H9 (cell line): Measurements from ENCODE around the gene EBLN2. TPM values are rescaled to one million over a fixed set of nuclear protein-coding genes. Genes with fewer than 3 reads are reported as not detected.

ENCODE experiments used
- DNase-seq: peaks from one replicate; pipeline ENCODE4 v3.0.0-alpha.2; 2017
- H2AFZ ChIP-seq: one replicate; pipeline ENCODE4 v1.6.1; 2013; ENCODE audit warnings: mild to moderate bottlenecking, low read length, control low read depth, moderate library complexity
- H2AK5ac ChIP-seq: 2 replicates; pipeline ENCODE4 v1.6.1; 2013; ENCODE audit warnings: low read length, control low read depth, mixed read lengths; ENCODE audit not compliant: insufficient read length
- H2BK120ac ChIP-seq: one replicate; pipeline ENCODE4 v1.6.1; 2013; ENCODE audit warnings: low read depth, mild to moderate bottlenecking, low read length, control low read depth, inconsistent platforms; ENCODE audit not compliant: poor library complexity, severe bottlenecking
- H2BK12ac ChIP-seq: 2 replicates; pipeline ENCODE4 v1.6.1; 2013; ENCODE audit warnings: low read length, control low read depth, mixed read lengths, low read depth; ENCODE audit not compliant: insufficient read length
- H2BK15ac ChIP-seq: 2 replicates; pipeline ENCODE4 v1.6.1; 2013; ENCODE audit warnings: low read depth, low read length, control low read depth
- H2BK20ac ChIP-seq: one replicate; pipeline ENCODE4 v1.6.1; 2013; ENCODE audit warnings: low read depth, mild to moderate bottlenecking, low read length, control low read depth, inconsistent platforms; ENCODE audit not compliant: poor library complexity, severe bottlenecking
- H2BK5ac ChIP-seq: 2 replicates; pipeline ENCODE4 v1.6.1; 2013; ENCODE audit warnings: low read length, control low read depth, mixed read lengths; ENCODE audit not compliant: insufficient read length
- H3K14ac ChIP-seq: 2 replicates; pipeline ENCODE4 v1.6.1; 2013; ENCODE audit warnings: low read length, control low read depth; ENCODE audit not compliant: insufficient read depth
- H3K18ac ChIP-seq: 2 replicates; pipeline ENCODE4 v1.6.1; 2013; ENCODE audit warnings: low read depth, mild to moderate bottlenecking, mixed read lengths, low read length, control low read depth; ENCODE audit not compliant: insufficient read length
- H3K23ac ChIP-seq: 2 replicates; pipeline ENCODE4 v1.6.1; 2013; ENCODE audit warnings: low read length, control low read depth, mixed read lengths, low read depth; ENCODE audit not compliant: insufficient read length
- H3K23me2 ChIP-seq: 2 replicates; pipeline ENCODE4 v1.6.1; 2013; ENCODE audit warnings: low read depth, mild to moderate bottlenecking, mixed read lengths, low read length, control low read depth; ENCODE audit not compliant: insufficient read length, poor library complexity, severe bottlenecking
- H3K27ac ChIP-seq: 2 replicates; pipeline ENCODE4 v1.5.1; 2013; ENCODE audit warnings: low read length, control low read depth, mixed read lengths, low read depth; ENCODE audit not compliant: insufficient read length
- H3K27me3 ChIP-seq: 2 replicates; pipeline ENCODE4 v1.6.1; 2013; ENCODE audit warnings: low read length, control low read depth, inconsistent platforms; ENCODE audit not compliant: insufficient read depth
- H3K4ac ChIP-seq: 2 replicates; pipeline ENCODE4 v1.6.1; 2013; ENCODE audit warnings: low read depth, mild to moderate bottlenecking, control low read depth, inconsistent platforms, low read length, moderate library complexity
- H3K4me1 ChIP-seq: 2 replicates; pipeline ENCODE4 v1.6.1; 2013; ENCODE audit warnings: low read length, control low read depth, inconsistent platforms; ENCODE audit not compliant: insufficient read depth
- H3K4me2 ChIP-seq: 2 replicates; pipeline ENCODE4 v1.6.1; 2013; ENCODE audit warnings: low read length, control low read depth, mixed read lengths; ENCODE audit not compliant: insufficient read length, insufficient read depth
- H3K56ac ChIP-seq: 2 replicates; pipeline ENCODE4 v1.6.1; 2013; ENCODE audit warnings: low read depth, mild to moderate bottlenecking, mixed read lengths, low read length, control low read depth; ENCODE audit not compliant: insufficient read length
- H3K79me1 ChIP-seq: 2 replicates; pipeline ENCODE4 v1.6.1; 2013; ENCODE audit warnings: low read depth, mild to moderate bottlenecking, moderate library complexity, low read length, control low read depth, inconsistent platforms; ENCODE audit not compliant: insufficient read depth, poor library complexity, severe bottlenecking
- H3K79me2 ChIP-seq: 2 replicates; pipeline ENCODE4 v1.6.1; 2013; ENCODE audit warnings: low read length, control low read depth, inconsistent platforms; ENCODE audit not compliant: insufficient read depth
- H3K9ac ChIP-seq: 2 replicates; pipeline ENCODE4 v1.6.1; 2013; ENCODE audit warnings: low read length, control low read depth, mixed read lengths; ENCODE audit not compliant: insufficient read length; ENCODE audit errors: extremely low read depth
- H3K9me3 ChIP-seq: one replicate; pipeline ENCODE4 v1.6.1; 2013; ENCODE audit warnings: low read depth, low read length, inconsistent platforms; ENCODE audit not compliant: control insufficient read depth
- H3T11ph ChIP-seq: one replicate; pipeline ENCODE4 v1.6.1; 2013; ENCODE audit warnings: mild to moderate bottlenecking, low read length, control low read depth, inconsistent platforms
- H4K20me1 ChIP-seq: one replicate; pipeline ENCODE4 v1.6.1; 2013; ENCODE audit not compliant: control insufficient read depth, insufficient read length, insufficient read depth
- H4K5ac ChIP-seq: 2 replicates; pipeline ENCODE4 v1.6.1; 2013; ENCODE audit warnings: low read depth, mild to moderate bottlenecking, mixed read lengths, low read length, control low read depth; ENCODE audit not compliant: insufficient read length
- H4K8ac ChIP-seq: replicated peaks from 2 replicates; pipeline ENCODE4 v1.6.1; 2013; ENCODE audit warnings: low read length, control low read depth, mixed read lengths, low read depth; ENCODE audit not compliant: insufficient read length
- H4K91ac ChIP-seq: 2 replicates; pipeline ENCODE4 v1.6.1; 2013; ENCODE audit warnings: low read depth, mild to moderate bottlenecking, moderate library complexity, mixed read lengths, low read length, control low read depth; ENCODE audit not compliant: insufficient read length
- H3K27ac Mint-ChIP-seq, 3 experiments: 2 replicates in 2 of 3; 3 replicates in 1 of 3; pipeline ENCODE4 v1.8.0; 2020 to 2021; ENCODE audit warnings: mixed read lengths in 3 of 3, mild to moderate bottlenecking in 1 of 3, moderate library complexity in 1 of 3
- H3K27me3 Mint-ChIP-seq: 2 replicates; pipeline ENCODE4 v1.8.0; 2021; ENCODE audit warnings: low read depth, mild to moderate bottlenecking, moderate library complexity, mixed read lengths
- H3K36me3 Mint-ChIP-seq, 3 experiments: 2 replicates in 2 of 3; 3 replicates in 1 of 3; pipeline ENCODE4 v1.8.0; 2020 to 2021; ENCODE audit warnings: low read depth in 3 of 3, mixed read lengths in 3 of 3; ENCODE audit not compliant: insufficient read depth in 1 of 3
- H3K4me1 Mint-ChIP-seq, 2 experiments: 2 replicates each; pipeline ENCODE4 v1.8.0; 2020; ENCODE audit warnings: mixed read lengths in 2 of 2
- H3K4me3 Mint-ChIP-seq, 2 experiments: 2 replicates in 1 of 2; 3 replicates in 1 of 2; pipeline ENCODE4 v1.8.0; 2020 to 2021; ENCODE audit warnings: mild to moderate bottlenecking in 2 of 2, mixed read lengths in 2 of 2, moderate library complexity in 1 of 2
- H3K9me3 Mint-ChIP-seq, 2 experiments: 2 replicates in 1 of 2; 3 replicates in 1 of 2; pipeline ENCODE4 v1.8.0; 2020; ENCODE audit warnings: mild to moderate bottlenecking in 2 of 2, mixed read lengths in 2 of 2, moderate library complexity in 1 of 2
- CTCF ChIP-seq: fragments of 200-600 bp; sonication (generic); conservative IDR thresholded peaks from 3 replicates; pipeline ENCODE4 v1.8.0; 2021; ENCODE audit warnings: antibody characterized with exemption, mild to moderate bottlenecking
- WGBS: extraction: QIAGEN DNeasy Blood & Tissue Kit; methylation state at CpG from one replicate; pipeline ENCODE4 v1.1.7; 2013; ENCODE audit warnings: missing lambda C conversion rate, low lambda C conversion rate, mixed read lengths; ENCODE audit not compliant: insufficient read length; ENCODE audit errors: extremely low coverage; 5-methylcytosine and 5-hydroxymethylcytosine counted together
- total RNA-seq: library from RNA; stranded (reverse); gene quantifications from 2 replicates; pipeline ENCODE4 v1.2.1, GENCODE V29; 2021

EBLN2 gene
- total RNA-seq, 1 experiment from 2014 or later, result 6.1 TPM

- Mint-ChIP-seq H3K9me3 (no peaks in the 10 kb centered on the region), H3K4me3 (no peak overlapping the region), H3K4me1 (peaks cover 23 to 31% of the 10 kb centered on the region in 2 experiments), H3K36me3 (peaks cover 8 to 36% (median 25%) of the 10 kb centered on the region in 3 experiments; a peak in 6 of 7 replicates), H3K27ac (no peak overlapping the region), H3K27me3 (no peaks in the 10 kb centered on the region)
- Histone ChIP-seq H3K18ac (no peak overlapping the region), H3K9ac (no peak overlapping the region), H3K79me1 (no peaks in the 10 kb centered on the region), H2AFZ (no peak overlapping the region), H2BK12ac (no peak overlapping the region), H3K27ac (no peak overlapping the region), H4K91ac (no peak overlapping the region), H2BK120ac (no peak overlapping the region), H3K9me3 (no peaks in the 10 kb centered on the region), H3K4me2 (no peak overlapping the region), H3K4ac (no peak overlapping the region), H4K20me1 (no peaks in the 10 kb centered on the region), H2BK15ac (no peak overlapping the region), H3K23me2 (no peaks in the 10 kb centered on the region), H4K8ac (no peak overlapping the region), H2BK5ac (no peak overlapping the region), H3T11ph (no peak overlapping the region), H3K14ac (no peak overlapping the region), H3K79me2 (no peaks in the 10 kb centered on the region), H3K23ac (no peak overlapping the region), H2BK20ac (no peak overlapping the region), H3K4me1 (peaks cover 6% of the 10 kb centered on the region; the same call in 1 of the 2 replicates), H3K27me3 (no peaks in the 10 kb centered on the region), H4K5ac (no peak overlapping the region), H2AK5ac (no peak overlapping the region), H3K56ac (no peak overlapping the region)
- no CpG with 5 or more reads among the region's 3 CpGs for WGBS
- no peak for TF ChIP-seq CTCF
- DNase-seq, result no peak
Measured at GRCh38 chr3:73068419-73068818, 7.0 kb downstream of the EBLN2 start.
